GM21390 (cell line): ENCODE data around the gene ARHGEF26.

Experiments used
- ATAC-seq: cut with Tn5 transposase; IDR thresholded peaks from one replicate; pipeline ENCODE4 v1.9.1; 2021; ENCODE audit not compliant: unreplicated experiment

The ARHGEF26 gene

DNA sequence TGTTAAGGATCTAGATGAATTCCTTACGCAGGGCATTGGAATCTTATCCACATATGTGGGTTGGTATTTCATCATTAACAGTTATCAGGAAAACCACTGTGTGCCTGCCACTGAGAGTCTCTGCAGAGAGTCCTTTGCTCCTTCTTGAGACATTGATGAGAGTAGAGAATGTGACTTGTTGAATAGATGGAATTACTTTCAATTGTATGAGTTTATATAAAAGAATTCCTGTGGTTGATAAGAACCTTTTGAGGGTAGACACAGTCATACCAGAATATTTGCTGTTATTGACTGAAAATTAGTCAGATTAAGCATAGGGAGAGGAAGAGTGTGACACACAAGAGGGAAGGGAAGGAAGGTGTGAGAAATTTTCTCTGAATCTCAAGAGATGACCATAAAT is 30.8 kb downstream of the ARHGEF26 start:
- ATAC-seq: no peak

DNA sequence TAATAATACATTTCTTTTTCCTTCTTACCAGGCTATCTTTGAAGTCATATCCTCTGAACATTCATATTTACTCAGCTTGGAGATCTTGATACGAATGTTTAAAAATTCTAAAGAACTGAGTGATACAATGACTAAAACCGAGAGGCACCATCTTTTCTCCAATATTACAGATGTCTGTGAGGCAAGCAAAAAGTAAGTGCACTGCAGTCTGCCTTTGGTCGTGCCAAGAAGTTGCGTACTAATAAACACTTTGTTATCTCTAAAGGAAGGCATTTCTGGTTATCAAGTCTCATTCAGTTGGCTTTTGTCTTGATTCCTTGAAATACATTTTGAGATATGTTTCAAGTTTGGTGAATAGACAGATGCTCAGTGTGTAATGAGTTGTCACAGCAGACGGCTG is 31.6 kb downstream of the ARHGEF26 start:
- no peak for ATAC-seq

DNA sequence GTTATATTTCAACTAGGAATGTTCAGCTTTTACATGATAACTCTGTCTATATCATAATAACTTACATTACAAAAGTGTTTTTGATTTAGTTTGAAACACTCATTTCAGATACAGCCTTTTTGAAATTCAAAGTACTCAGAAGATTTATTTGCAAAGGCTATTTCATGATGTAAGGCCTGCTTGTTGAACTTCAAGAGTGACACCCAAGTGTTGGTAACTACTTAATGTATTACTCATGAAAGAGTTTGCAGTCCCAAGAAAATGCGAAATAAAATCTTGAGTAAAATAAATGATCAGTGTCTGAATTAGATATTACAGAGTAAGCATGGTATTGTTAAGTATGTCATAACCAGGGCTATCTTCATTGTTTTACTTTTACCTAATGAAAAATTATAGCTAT is 35.3 kb downstream of the ARHGEF26 start:
- no peak for ATAC-seq

DNA sequence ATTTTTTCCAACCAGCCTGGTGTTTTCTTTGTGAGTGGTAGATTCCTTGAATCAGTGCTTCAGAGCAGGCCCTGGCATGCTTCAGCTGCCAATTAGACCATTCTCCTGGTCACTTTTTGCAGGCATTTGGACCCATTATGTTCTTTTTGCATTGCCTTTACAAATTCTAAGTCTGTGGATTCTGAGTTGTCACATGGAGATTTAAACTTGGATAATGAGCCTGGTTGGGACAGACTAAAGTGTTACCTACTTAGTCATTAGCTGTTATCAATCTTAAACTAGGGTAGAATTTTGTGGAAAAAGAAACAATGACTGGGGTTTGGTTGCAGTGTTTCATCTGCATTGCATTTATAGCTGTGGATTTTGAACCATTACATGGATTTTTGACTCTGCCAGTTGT is 40.6 kb downstream of the ARHGEF26 start:
- no peak for ATAC-seq

DNA sequence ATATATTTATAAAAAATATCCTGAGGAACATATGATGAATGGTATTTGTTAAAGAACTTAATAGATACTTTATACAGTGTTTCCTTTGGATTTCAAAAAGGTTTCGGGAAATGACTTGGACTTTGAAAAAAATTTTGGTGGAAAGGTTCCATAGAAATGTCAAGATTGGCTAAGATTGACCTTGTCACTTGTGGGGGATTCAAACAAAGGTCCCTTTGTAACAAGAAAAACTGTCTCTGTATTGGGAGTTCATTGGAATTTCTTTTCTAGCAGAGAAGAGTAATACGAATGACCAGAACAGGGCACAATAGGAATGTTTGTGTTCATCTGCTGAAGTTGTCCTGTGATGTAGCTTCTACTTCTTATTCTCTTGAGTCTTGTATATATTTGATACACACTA is 43.2 kb downstream of the ARHGEF26 start:
- ATAC-seq: no peak

DNA sequence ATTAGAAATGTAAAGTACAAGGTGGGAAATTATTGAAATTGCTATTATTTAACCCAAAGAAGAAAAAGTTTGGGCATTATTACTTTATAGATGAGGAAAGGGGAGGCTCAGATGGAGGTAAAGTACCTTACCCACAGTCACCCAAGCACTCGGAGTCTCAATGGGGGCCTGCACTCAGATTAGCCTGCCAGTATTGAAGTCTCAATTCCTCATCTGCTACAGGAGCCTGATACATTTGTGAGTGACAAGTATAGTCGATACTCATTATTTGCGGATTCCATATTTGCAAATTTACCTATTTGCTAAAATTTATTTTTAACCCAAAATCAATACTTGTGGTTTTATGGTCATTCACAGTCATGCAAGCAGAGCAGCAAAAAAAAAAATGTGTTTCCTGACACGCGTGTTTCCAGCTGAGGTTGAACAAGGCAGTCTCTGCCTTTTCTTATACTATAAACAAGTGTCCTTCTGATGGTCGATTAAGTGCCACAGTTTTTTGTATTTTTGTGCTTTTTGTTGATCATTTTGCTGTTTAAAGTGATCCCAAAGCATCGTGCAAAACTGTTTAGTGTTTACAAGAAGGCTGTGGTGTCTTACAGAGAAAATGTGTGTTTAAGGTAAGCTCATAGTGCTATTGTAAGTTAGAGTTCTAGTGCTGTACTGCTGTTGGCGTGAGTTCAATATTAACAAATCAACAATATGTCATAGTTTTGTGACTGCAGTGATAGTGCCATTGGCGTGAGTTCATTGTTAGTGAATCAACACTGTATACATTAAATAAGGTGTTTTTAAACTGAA is 48.0 kb downstream of the ARHGEF26 start:
- ATAC-seq: no peak

DNA sequence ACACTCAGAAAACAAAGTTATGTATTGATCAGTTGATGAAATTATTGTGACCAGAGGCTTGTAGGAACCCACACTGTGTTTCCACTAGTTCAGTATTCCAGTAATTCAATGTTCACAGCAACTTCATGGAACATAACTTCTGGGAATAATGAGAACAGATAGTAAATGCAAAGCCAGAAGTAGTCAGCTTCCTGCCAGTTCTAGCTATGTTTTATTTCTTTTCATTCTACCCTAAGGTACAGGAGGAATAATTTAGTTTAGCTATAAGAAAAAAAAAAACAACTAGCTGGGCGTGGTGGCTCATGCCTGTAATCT is 48.6 kb downstream of the ARHGEF26 start:
- ATAC-seq: no peak

DNA sequence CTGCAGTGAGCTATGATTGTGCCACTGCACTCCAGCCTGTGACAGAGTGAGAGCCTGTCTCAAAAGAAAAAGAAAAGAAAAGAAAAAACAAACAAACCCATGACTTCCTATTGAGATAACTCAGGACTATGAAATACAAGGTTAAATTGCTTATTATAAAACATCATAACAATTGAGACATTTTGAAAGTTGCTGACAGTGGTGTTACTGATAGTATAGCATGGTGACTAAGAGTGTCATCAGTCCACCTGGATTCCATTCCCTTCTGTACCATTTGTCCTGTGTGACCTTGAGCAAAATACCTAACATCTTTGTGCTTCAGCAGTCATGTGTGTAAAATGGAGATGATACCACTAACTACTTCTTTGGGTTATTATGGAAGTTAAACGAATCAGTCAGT is 49.1 kb downstream of the ARHGEF26 start:
- ATAC-seq: no peak

DNA sequence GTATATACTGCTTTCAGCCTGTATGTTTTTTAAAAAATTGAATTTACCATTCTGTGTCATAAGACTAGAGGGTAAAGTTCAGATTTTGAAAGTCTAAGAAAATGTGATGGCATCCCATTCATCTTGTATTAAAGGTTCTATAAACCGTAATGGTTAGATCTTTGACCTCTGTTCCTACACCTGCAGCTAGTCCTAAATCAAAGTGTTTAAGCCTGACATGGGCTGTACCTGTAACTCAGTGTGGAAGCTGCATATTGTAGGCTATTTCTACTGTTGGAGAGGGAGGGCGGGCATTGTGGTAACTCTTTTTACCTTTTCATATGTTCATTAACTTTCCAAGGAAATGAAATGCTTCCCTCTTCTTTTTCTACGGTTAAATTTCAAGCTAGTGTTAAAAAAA is 53.9 kb downstream of the ARHGEF26 start:
- ATAC-seq: no peak

DNA sequence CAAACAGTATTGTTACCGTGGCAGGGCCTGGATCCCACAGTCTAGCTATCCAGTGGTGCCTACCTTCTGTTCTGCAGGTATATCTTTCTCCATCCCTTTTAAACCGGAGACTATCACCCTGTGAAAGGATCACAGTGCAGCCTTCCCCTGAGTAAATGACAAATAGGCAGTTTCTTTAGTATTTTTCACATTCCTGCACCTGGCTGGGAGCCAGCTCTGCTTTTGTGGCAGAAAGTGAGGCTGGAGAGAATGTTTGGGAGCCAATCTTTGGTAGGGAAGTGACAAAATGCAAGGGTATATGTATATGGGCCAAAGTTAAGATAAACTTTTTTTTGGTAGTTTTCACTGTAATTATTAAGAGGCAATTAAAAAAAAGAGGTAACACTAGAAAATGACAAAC is 54.8 kb downstream of the ARHGEF26 start:
- no peak for ATAC-seq

DNA sequence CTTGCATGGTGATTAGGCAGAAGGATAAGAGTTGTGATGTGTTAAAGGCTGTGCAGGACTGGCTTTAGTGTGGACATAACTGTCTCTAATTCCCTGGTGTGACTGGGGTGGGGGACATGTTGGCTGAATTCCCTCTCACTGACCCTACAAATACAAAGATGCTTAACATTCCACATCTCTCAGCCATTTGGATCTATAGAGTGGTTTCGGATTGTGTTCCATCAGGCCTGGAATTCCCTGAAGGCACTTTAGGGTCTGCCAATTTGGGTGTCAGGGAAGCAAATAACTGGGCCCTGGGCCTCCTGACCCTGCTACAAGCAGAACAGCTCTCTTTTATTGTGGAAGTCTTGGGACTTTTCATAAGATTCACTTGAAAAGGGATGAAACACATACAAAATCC is 56.2 kb downstream of the ARHGEF26 start:
- ATAC-seq: no peak

DNA sequence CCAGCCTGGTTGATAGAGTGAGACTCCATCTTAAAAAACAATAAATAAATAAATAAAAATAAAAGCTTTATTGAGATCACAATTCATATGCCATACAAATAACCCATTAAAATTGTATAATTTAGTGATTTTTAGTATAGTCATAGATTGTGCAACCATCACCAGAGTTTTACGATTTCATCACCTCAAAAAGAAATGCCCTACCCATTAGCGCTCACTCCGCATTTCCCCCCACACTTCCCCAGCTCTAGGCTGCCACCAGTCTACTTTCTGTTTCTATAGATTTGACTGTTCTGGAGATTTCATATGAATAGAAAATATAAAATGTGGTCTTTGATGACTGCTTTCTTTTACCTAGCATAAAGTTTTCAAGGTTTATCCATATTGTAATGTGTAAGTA is 57.0 kb downstream of the ARHGEF26 start:
- ATAC-seq: no peak

DNA sequence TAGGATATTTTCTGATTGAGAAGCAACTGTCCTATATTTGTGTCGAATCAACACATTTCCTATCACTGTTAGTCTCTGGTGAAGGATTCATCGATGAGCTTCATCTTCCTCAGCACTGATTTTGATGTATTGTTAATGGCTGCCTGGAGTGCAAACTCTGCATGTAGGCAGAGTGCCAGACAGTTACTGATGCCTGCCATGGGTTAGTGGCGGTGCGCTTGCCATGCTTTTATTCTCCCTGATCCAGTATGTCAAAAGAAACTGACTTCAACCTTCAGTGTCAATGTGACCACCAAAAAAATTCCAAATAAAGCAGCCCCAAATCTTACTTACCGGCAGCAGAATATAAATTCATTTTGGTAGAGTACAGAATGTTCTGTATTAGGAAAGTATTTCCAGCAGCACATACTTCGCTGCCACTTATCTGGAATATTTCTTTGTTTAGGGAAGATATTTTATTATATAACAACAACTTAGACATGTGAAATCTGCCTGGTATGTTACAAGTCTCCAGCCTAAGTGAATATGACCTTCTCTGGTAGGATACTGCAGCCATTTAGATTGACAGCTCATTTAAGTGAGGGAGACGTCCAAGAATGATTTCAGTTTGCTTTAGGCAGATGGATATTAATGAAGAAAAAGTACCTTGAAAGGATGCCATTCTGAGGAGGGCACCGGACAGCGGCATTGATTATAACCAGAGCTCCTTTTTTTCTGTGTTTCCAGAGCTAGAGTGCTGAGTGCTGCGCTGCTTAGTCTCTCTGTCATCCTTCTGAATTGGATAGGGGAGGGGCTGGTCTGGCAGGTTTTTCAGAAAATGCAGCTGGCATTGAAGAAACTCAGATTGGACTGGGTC is 59.9 kb downstream of the ARHGEF26 start:
- ATAC-seq: no peak

DNA sequence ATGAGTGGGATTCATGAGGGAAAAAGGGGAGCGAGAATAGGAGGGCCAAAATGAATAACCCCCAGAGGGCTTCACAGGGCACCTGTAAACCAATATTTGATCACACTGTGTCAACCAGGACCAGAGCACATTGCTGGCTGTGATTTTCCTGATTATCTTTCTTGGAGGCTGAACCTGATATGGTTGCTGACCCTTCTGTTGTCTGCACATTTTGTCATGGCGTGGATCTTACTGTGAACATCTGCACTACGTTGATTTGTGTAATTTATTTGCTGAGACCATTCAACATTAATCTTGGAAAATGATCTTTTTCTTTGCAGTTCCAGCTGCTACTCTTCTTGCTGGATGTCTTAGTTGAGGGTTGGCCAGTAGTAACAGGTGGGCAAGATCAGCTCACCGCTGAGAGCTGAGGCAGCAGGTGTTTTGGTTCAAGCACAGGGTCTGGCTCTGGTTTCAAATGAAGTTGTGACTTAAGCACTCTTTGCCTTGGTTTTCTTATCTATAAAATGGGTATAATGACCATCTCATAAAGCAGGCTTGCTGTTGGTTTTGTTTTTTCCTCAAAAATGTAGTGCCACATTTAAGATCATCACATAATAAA is 61.2 kb downstream of the ARHGEF26 start:
- ATAC-seq: no peak

DNA sequence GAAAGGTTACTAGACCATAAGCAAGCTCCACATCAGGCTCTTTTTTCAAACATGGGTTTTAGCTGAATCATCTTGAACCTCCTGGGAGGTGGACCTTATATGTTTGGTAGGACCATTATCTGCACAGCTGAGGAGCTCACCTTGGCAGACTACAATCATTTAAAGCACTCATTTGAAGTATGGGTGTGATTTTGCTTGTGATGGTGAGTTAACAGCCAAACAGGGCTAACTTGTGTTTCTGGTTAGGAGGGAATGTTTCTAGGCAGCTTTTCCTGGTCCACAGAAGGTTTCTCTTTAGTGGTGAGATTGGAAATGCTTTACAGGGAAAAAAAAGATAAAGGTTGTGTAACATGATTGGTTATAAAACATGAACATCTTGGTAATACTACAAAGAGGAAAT is 61.8 kb downstream of the ARHGEF26 start:
- ATAC-seq: no peak

DNA sequence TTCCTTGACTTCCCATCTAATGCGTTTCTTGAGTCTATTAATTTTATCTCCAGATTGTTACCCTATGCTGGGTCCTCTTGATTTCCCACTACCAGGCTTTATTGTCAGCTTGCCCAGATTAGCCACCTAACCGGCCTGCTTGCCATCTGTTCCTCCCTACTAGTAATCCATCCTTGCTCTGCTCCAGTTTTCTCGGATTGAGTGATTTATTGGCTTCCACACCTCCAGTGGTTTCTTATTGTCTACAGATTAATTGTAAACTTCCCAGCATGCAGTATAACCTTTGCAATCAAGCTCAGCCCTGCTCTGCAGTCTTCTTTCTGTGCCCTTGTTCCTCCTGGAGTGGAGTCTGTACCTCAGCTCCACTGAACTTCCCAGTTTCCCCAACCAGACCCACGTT is 63.4 kb downstream of the ARHGEF26 start:
- no peak for ATAC-seq

DNA sequence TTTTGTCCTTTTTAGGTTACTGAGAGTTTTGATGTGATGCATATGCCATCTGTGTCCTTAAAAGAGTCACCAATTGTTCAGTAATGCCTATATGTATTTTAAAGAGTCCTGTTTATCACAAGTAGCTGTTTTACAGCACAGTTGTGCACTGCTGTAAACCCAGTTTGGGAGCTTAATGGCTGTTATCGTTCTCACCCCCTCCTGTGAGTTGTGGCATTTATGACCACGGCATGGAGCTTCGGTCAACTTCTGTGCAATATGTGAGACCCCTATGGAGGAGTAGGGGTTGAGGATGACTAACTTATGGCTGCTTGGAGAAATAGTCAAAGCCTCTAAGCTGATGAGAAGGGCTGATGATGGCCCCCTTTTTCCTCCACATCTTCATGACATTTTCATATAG is 67.2 kb downstream of the ARHGEF26 start:
- no peak for ATAC-seq

DNA sequence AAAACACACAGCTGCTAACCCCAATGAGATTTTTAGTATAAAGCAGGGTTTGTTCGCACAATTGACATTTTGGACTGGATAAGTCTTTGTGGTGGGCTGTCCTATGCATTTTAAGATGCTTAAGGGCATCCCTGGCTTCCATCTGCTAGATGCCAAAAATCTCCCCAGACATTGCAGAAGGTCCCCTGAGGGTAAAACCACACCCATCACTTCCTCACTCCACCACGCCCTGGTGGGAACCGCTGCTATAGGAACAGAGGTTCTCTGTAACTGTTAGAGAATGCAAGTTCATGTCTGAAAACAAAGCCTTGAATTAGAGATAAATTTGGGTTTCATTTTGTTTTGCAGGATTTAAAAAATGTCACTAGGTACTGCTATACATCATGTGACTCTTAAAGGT is 67.7 kb downstream of the ARHGEF26 start:
- no peak for ATAC-seq

DNA sequence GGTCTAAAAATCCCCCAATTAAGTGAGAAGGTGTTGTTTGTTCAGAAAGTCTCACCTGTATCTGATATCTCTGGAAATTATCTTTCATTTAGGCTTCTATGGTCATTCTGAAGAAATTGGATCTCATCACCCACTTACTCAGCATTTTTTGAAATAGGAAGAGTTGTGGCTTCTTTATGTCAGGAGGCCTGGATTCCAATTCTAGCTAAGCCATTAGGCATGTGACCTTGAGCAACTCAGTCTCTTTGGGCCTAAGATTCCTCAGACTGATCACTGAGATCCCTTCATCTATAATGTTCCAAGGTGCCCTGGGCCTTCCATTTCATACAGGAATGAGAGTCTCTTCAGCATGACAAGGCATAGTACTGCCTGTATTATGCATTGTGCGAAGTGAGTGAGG is 70.3 kb downstream of the ARHGEF26 start:
- ATAC-seq: no peak

DNA sequence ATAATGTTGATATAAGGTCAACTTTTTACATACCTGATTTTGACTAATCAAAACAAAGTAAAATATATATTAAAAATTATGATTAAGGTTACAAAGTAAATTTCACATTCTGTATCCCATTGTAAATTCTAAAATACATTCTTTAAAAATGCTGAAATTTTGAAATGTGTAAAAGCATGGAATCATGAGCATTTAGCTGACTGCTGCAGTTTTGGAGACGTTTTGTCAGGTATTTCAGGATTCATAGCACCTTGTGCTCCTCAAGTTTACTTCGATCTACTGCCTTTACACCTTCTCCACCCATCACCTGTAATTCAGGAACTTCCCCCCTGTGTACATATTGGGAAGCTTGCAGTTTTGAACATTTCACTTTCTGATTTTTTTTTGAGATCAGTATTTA is 71.0 kb downstream of the ARHGEF26 start:
- no peak for ATAC-seq

DNA sequence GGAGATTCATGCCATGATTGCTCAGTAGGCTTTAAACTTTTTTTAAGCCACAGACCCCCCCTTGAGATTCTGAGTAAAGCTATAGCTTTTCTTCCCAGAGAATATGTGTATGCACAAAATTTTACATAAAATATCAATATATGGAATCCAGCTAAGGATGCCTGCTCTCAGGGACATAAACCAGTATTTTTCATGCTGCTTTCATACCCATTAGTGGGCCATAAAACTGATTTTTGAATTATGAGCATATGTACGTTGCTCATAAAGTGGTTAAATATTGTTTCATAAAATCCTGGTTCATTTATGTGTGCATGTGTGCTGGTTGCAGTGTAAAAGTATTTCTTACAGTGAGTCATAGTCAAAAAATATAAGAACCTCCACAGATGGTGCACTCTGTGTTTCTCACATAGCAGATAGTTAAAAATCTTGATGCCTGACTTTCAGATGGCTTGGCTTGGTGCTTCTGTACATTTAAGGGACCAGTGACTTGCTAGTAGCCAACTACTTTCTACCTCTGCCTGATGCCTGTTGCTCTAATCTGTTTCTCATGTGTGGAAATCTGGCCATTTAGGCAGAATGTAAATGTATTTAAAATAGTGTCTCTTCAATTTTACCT is 71.9 kb downstream of the ARHGEF26 start:
- no peak for ATAC-seq

DNA sequence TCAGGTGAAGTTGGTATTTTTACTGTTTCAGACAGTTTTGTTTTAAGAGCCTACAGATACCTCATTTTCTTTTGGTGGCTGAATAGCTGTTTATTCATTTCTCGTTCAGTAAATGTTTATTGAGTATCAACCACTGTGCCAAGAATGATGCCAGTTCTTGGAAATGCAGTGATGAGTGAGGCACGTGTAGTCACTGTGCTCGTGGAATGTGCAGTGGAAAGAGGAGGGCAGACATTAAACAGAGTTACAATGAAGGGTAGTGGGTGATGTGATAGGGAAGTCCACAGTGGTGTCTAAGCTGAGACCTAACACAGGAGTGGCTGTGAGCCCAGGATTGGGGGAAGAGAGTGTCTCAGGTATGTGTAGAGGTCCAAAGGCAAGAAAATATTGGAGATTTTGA is 73.7 kb downstream of the ARHGEF26 start:
- ATAC-seq: no peak
